SK-N-SH (cell line): ENCODE measurements around the gene SIRT2. TPM values are rescaled to one million over a fixed set of nuclear protein-coding genes. Genes with fewer than 3 reads are reported as not detected.

Source experiments
- CTCF ChIA-PET: fragments of 300-600, 350-600 bp; formaldehyde crosslinking; extraction: SDS; loops from one replicate; lab custom pipeline; 2021; lab: Yijun Ruan, JAX
- POLR2A ChIA-PET: fragments of 350-600 bp; sonication (Branson Sonifier 250); formaldehyde crosslinking; extraction: SDS; loops from one replicate; lab custom pipeline; 2020; ENCODE audit warnings: antibody characterized with exemption, inconsistent platforms; lab: Yijun Ruan, JAX
- DNase-seq: peaks from one replicate; pipeline ENCODE4 v3.0.0; 2012
- H2AFZ ChIP-seq: fragments of 200-600 bp; sonication (generic); 2 replicates; pipeline ENCODE4 v1.8.1; 2016; ENCODE audit warnings: antibody characterized with exemption, mild to moderate bottlenecking, low read depth
- H3F3A ChIP-seq: fragments of 200-600 bp; sonication (generic); replicated peaks from 2 replicates; pipeline ENCODE3; 2016; ENCODE audit warnings: antibody characterized with exemption, mild to moderate bottlenecking; ENCODE audit not compliant: insufficient read depth
- H3K27ac ChIP-seq, 2 experiments: fragments of 200-500 bp in 1 of 2; fragments of 200-600 bp in 1 of 2; sonication (Bioruptor generic) in 1 of 2; sonication (generic), shearing (Covaris generic) in 1 of 2; 2 replicates each; pipeline versions ENCODE4 v1.5.1 to v1.6.1; 2014 to 2016; ENCODE audit warnings: low read depth in 2 of 2, inconsistent platforms in 1 of 2, low read length in 1 of 2, mild to moderate bottlenecking in 1 of 2, mixed read lengths in 1 of 2
- H3K27me3 ChIP-seq: fragments of 200-600 bp; sonication (generic), shearing (Covaris generic); 2 replicates; pipeline ENCODE4 v1.6.1; 2016; ENCODE audit warnings: mixed run types; ENCODE audit not compliant: insufficient read depth
- H3K36me3 ChIP-seq, 2 experiments: fragments of 200-500 bp in 1 of 2; fragments of 200-600 bp in 1 of 2; sonication (Bioruptor generic) in 1 of 2; sonication (generic) in 1 of 2; replicated peaks in 1 of 2; 2 replicates each; pipeline versions ENCODE3 to v1.5.1; 2014 to 2016; ENCODE audit warnings: low read length in 1 of 2, mild to moderate bottlenecking in 1 of 2; ENCODE audit not compliant: insufficient read depth in 2 of 2, control insufficient read depth in 1 of 2
- H3K4me1 ChIP-seq, 2 experiments: fragments of 200-500 bp in 1 of 2; fragments of 200-600 bp in 1 of 2; sonication (Bioruptor generic) in 1 of 2; sonication (generic), shearing (Covaris generic) in 1 of 2; 2 replicates each; pipeline versions ENCODE4 v1.5.1 to v1.6.1; 2014 to 2016; ENCODE audit warnings: low read depth in 1 of 2, low read length in 1 of 2, mixed run types in 1 of 2; ENCODE audit not compliant: insufficient read depth in 2 of 2, control insufficient read depth in 1 of 2
- H3K4me2 ChIP-seq: fragments of 200-600 bp; sonication (generic), shearing (Covaris generic); 2 replicates; pipeline ENCODE4 v1.6.1; 2017; ENCODE audit warnings: mixed run types
- H3K4me3 ChIP-seq, 2 experiments: fragments of 200-500 bp in 1 of 2; fragments of 200-600 bp in 1 of 2; sonication (Bioruptor generic) in 1 of 2; sonication (generic), shearing (Covaris generic) in 1 of 2; 2 replicates each; pipeline versions ENCODE4 v1.5.1 to v1.8.1; 2014 to 2016; ENCODE audit warnings: low read depth in 2 of 2, inconsistent platforms in 1 of 2, low read length in 1 of 2, mild to moderate bottlenecking in 1 of 2, mixed read lengths in 1 of 2, moderate library complexity in 1 of 2
- H3K79me2 ChIP-seq: fragments of 200-600 bp; sonication (generic); 2 replicates; pipeline ENCODE4 v1.8.1; 2017; ENCODE audit warnings: mild to moderate bottlenecking; ENCODE audit not compliant: insufficient read depth
- H3K9ac ChIP-seq: fragments of 200-600 bp; sonication (generic); 2 replicates; pipeline ENCODE4 v1.6.1; 2017; ENCODE audit warnings: mixed run types
- H3K9me2 ChIP-seq: fragments of 200-600 bp; sonication (generic); 2 replicates; pipeline ENCODE4 v1.6.1; 2017; ENCODE audit warnings: mixed run types
- H3K9me3 ChIP-seq: fragments of 200-600 bp; sonication (generic); 2 replicates; pipeline ENCODE4 v1.6.1; 2017; ENCODE audit warnings: mixed run types, mild to moderate bottlenecking, moderate library complexity
- H4K20me1 ChIP-seq: fragments of 200-600 bp; sonication (generic); 2 replicates; pipeline ENCODE4 v1.6.1; 2017; ENCODE audit warnings: mild to moderate bottlenecking, mixed run types; ENCODE audit not compliant: insufficient read depth
- CHD2 ChIP-seq: fragments of 150-350 bp; IDR thresholded peaks from 2 replicates; pipeline ENCODE4 v1.6.1; 2018; ENCODE audit warnings: low read length; ENCODE audit not compliant: partially characterized antibody
- CTCF ChIP-seq: fragments of 200-600 bp; sonication (generic); IDR thresholded peaks from 2 replicates; pipeline ENCODE4 v1.6.1; 2017; ENCODE audit warnings: antibody characterized with exemption, mild to moderate bottlenecking, moderate library complexity
- EP300 ChIP-seq, 2 experiments: IDR thresholded peaks; 2 replicates each; pipeline versions ENCODE4 v1.4.0 to v1.6.1; 2012; ENCODE audit warnings: borderline replicate concordance in 1 of 2, low read depth in 1 of 2, low read length in 1 of 2
- EZH2phosphoT487 ChIP-seq: fragments of 200-600 bp; sonication (generic); IDR thresholded peaks from 2 replicates; pipeline ENCODE4 v1.6.1; 2017; ENCODE audit warnings: low read depth, mixed run types, mild to moderate bottlenecking, antibody characterized with exemption, moderate library complexity, borderline replicate concordance
- FOXM1 ChIP-seq: IDR thresholded peaks from 2 replicates; pipeline ENCODE4 v1.4.0; 2012; ENCODE audit warnings: low read depth, mild to moderate bottlenecking
- GABPA ChIP-seq: IDR thresholded peaks from 2 replicates; pipeline ENCODE4 v1.4.0; 2012; ENCODE audit warnings: low read depth, mild to moderate bottlenecking
- GATA2 ChIP-seq: sonication (generic); formaldehyde crosslinking; IDR thresholded peaks from 2 replicates; pipeline ENCODE4 v1.5.0; 2020; ENCODE audit warnings: mild to moderate bottlenecking, missing genetic modification reagents
- MXI1 ChIP-seq: IDR thresholded peaks from 2 replicates; pipeline ENCODE4 v1.6.1; 2012; ENCODE audit warnings: mild to moderate bottlenecking, low read depth, low read length, improper control_type of control experiment
- NFIC ChIP-seq: IDR thresholded peaks from 2 replicates; pipeline ENCODE4 v1.4.0; 2012; ENCODE audit warnings: borderline replicate concordance
- POLR2AphosphoS5 ChIP-seq: IDR thresholded peaks from 2 replicates; pipeline ENCODE4 v1.6.1; 2012; ENCODE audit warnings: low read depth, low read length
- RFX5 ChIP-seq: IDR thresholded peaks from 2 replicates; pipeline ENCODE4 v1.6.1; 2012; ENCODE audit warnings: mild to moderate bottlenecking, improper control_type of control experiment, low read length
- SMC3 ChIP-seq: IDR thresholded peaks from 2 replicates; pipeline ENCODE4 v1.6.1; 2012; ENCODE audit warnings: low read depth, low read length, improper control_type of control experiment
- TAF1 ChIP-seq: IDR thresholded peaks from 2 replicates; pipeline ENCODE4 v1.6.1; 2012; ENCODE audit warnings: low read depth, mild to moderate bottlenecking, low read length, moderate library complexity, borderline replicate concordance
- TEAD4 ChIP-seq: IDR thresholded peaks from 2 replicates; pipeline ENCODE4 v1.4.0; 2012; ENCODE audit warnings: mild to moderate bottlenecking, borderline replicate concordance; ENCODE audit not compliant: insufficient read depth
- USF1 ChIP-seq: IDR thresholded peaks from 2 replicates; pipeline ENCODE4 v1.4.0; 2012; ENCODE audit warnings: low read depth, borderline replicate concordance
- USF2 ChIP-seq: fragments of 150-350 bp; IDR thresholded peaks from 2 replicates; pipeline ENCODE4 v1.6.1; 2017; ENCODE audit warnings: antibody characterized with exemption, low read length, low read depth, borderline replicate concordance
- WGBS: methylation state at CpG from one replicate; pipeline ENCODE4 v1.1.6; 2017; ENCODE audit warnings: low lambda C conversion rate; 5-methylcytosine and 5-hydroxymethylcytosine counted together
- polyA plus RNA-seq, 3 experiments: library from polyadenylated mRNA; depleted of rRNA; stranded (reverse); fragments of >200 nt; gene quantifications; 2 replicates each; pipeline ENCODE4 v1.2.3, GENCODE V29; 2012

The SIRT2 gene
- polyA plus RNA-seq, 1 of the 3 experiments (the other 2 are of a cell fraction), result 39.3 TPM

GRCh38 chr19:38922482-38922881 lies 23.1 kb upstream of the SIRT2 start:
- Histone ChIP-seq H3K9ac (no peak overlapping the region), H3K4me2 (no peak overlapping the region), H3K27ac (no peak overlapping the region), H3F3A (no peaks in the 10 kb centered on the region), H2AFZ (no peak overlapping the region), H3K79me2 (no peaks in the 10 kb centered on the region)
- CTCF ChIA-PET, result no interaction called here
- TF ChIP-seq GABPA (no peak), CTCF (no peak), NFIC (no peak), MXI1 (no peak), RFX5 (no peak), EZH2phosphoT487 (no peak), USF1 (no peak), SMC3 (no peak), POLR2AphosphoS5 (no peak), GATA2 (CRISPR knock-in tag) (no peak), USF2 (no peak), TEAD4 (no peak), EP300 (IDR thresholded peaks at IDR 0.05; ENCODE audit: borderline replicate concordance in 1 of 2, low read depth in 1 of 2, low read length in 1 of 2) (no peak), FOXM1 (no peak), CHD2 (no peak), TAF1 (no peak)
- TF ChIP-seq, all 33 proteins: peak for 0
- Histone ChIP-seq H3K4me3 (no peak overlapping the region), H3K36me3 (peaks cover 4 to 17% of the 10 kb centered on the region in 2 experiments), H3K27me3 (no peaks in the 10 kb centered on the region), H3K4me1 (peaks cover 0 to 8% of the 10 kb centered on the region in 2 experiments; a peak in 1 of 4 replicates), H3K9me2 (no peaks in the 10 kb centered on the region), H4K20me1 (no peaks in the 10 kb centered on the region), H3K9me3 (no peaks in the 10 kb centered on the region)
- DNase-seq, result no peak
- POLR2A ChIA-PET, result no interaction called here
- WGBS, result 94% methylated on average over 5 of the region's 5 CpGs
